Measurements from ENCODE around the gene MAP3K14. TPM values are rescaled to one million over a fixed set of nuclear protein-coding genes. Genes with fewer than 3 reads are reported as not detected.
A peak's percentile ranks its signal among the peaks of the same experiment; 100 is the strongest.

The MAP3K14 gene
- total RNA-seq, 1 experiment from 2014 or later, result 7.8 TPM

DNA sequence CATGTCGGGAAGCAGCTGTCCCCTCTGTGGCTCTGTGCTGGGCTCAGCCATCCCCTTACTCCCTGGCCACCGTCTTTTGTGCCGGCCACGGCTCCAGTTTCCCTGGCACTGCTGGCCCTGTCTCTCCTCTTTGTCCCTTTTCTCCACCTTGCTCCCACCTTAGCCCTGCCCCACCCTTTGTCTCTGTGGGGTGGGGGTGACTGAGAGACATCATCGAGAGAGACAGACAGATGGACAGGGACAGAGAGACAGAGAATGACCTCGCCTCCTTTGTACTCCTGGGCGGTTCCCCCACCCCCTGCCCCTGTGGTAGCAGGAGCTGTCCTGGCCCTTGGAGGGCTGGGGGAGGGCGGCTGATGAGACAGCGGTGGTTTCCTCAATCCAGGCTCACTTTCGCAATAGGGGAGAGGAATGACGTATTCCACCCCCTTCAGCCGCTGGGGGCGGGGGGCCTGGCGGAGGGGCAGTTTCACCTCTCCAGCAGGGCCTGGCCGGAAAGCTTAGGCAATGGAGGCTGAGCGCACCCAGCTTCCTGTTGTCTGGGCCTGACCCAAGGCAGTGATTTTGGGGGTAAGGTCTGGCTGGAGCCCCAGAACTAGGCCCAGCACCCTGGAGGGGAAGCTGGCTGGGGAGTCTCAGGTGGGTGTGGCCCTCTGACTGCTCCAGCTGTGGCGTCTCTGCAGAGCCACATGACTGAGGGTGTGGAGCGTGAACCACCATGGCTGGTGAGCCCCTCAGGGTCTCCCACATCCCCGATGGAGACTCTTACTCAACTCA lies 87.9 kb downstream of the MAP3K14 start:
- no peak overlapping the region for H3K27ac ChIP-seq (ENCODE audit: insufficient read length, low read depth, low read length)
- H3K9ac ChIP-seq (ENCODE audit: extremely low read depth, insufficient read length, low read length), result no peak overlapping the region
- no peak overlapping the region for H2BK12ac ChIP-seq (ENCODE audit: insufficient read length, low read depth, low read length)
- H4K20me1 ChIP-seq (ENCODE audit: control insufficient read depth, insufficient read depth, insufficient read length), result no peaks in the 10 kb centered on the region
- Mint-ChIP-seq H3K36me3 (ENCODE audit: insufficient read depth in 1 of 3, low read depth in 3 of 3) (no peaks in the 10 kb centered on the region), H3K4me1 (peaks cover 26 to 57% of the 10 kb centered on the region in 2 experiments), H3K27ac (peak overlapping the region in 1 of 3 experiments; percentile 79; a peak in 2 of 7 replicates), H3K27me3 (ENCODE audit: low read depth) (peaks cover 30% of the 10 kb centered on the region), H3K4me3 (no peak overlapping the region), H3K9me3 (no peaks in the 10 kb centered on the region; a peak in 1 of 5 replicates)
- WGBS (ENCODE audit: extremely low coverage, insufficient read length, low lambda C conversion rate), result no CpG with 5 or more reads among the region's 19 CpGs
- TF ChIP-seq, protein P1, sequence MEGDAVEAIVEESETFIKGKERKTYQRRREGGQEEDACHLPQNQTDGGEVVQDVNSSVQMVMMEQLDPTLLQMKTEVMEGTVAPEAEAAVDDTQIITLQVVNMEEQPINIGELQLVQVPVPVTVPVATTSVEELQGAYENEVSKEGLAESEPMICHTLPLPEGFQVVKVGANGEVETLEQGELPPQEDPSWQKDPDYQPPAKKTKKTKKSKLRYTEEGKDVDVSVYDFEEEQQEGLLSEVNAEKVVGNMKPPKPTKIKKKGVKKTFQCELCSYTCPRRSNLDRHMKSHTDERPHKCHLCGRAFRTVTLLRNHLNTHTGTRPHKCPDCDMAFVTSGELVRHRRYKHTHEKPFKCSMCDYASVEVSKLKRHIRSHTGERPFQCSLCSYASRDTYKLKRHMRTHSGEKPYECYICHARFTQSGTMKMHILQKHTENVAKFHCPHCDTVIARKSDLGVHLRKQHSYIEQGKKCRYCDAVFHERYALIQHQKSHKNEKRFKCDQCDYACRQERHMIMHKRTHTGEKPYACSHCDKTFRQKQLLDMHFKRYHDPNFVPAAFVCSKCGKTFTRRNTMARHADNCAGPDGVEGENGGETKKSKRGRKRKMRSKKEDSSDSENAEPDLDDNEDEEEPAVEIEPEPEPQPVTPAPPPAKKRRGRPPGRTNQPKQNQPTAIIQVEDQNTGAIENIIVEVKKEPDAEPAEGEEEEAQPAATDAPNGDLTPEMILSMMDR (conservative IDR thresholded peaks at IDR 0.05), result no peak
- no peak overlapping the region for H2BK20ac ChIP-seq (ENCODE audit: low read depth, low read length, poor library complexity, severe bottlenecking)
- H2BK15ac ChIP-seq (ENCODE audit: low read depth, low read length), result no peak overlapping the region; the same call in 1 of the 2 replicates
- H3K4me1 ChIP-seq (ENCODE audit: insufficient read depth, low read length), result no peaks in the 10 kb centered on the region; the same call in 1 of the 2 replicates
- no peak overlapping the region for H3K18ac ChIP-seq (ENCODE audit: insufficient read length, low read depth, low read length)
- no peak overlapping the region for H2BK5ac ChIP-seq (ENCODE audit: insufficient read length, low read length)
- no peak overlapping the region for H2AFZ ChIP-seq (ENCODE audit: low read length)
- no peak overlapping the region for H4K91ac ChIP-seq (ENCODE audit: insufficient read length, low read depth, low read length)
- no peaks in the 10 kb centered on the region for H3K79me2 ChIP-seq (ENCODE audit: insufficient read depth, low read length)
- peak; percentile 74 for DNase-seq
- H3K4me2 ChIP-seq (ENCODE audit: insufficient read depth, insufficient read length, low read length), result no peak overlapping the region
- no peak overlapping the region for H2BK120ac ChIP-seq (ENCODE audit: low read depth, low read length, poor library complexity, severe bottlenecking)
- H3K27me3 ChIP-seq (ENCODE audit: insufficient read depth, low read length), result no peaks in the 10 kb centered on the region; the same call in 1 of the 2 replicates
- H4K5ac ChIP-seq (ENCODE audit: insufficient read length, low read depth, low read length), result no peak overlapping the region
- no peaks in the 10 kb centered on the region for H3K23me2 ChIP-seq (ENCODE audit: insufficient read length, low read depth, low read length, poor library complexity, severe bottlenecking)
- no peak overlapping the region for H3T11ph ChIP-seq (ENCODE audit: low read length)
- no peaks in the 10 kb centered on the region for H3K79me1 ChIP-seq (ENCODE audit: insufficient read depth, low read depth, low read length, poor library complexity, severe bottlenecking)
- no peak overlapping the region for H2AK5ac ChIP-seq (ENCODE audit: insufficient read length, low read length)
- H3K14ac ChIP-seq (ENCODE audit: insufficient read depth, low read length), result no peak overlapping the region; the same call in 1 of the 2 replicates
- no peak overlapping the region for H4K8ac ChIP-seq (replicated peaks; ENCODE audit: insufficient read length, low read depth, low read length)
- H3K23ac ChIP-seq (ENCODE audit: insufficient read length, low read depth, low read length), result no peak overlapping the region
- no peak overlapping the region for H3K4ac ChIP-seq (ENCODE audit: low read depth, low read length)
- H3K56ac ChIP-seq (ENCODE audit: insufficient read length, low read depth, low read length), result no peak overlapping the region
- no peaks in the 10 kb centered on the region for H3K9me3 ChIP-seq (ENCODE audit: control insufficient read depth, low read depth, low read length)
